ENCODE data around the gene CD9.

The CD9 gene

GRCh38 chr12:6161124-6161882 lies 38.9 kb upstream of the CD9 start:
- no peak for TF ChIP-seq CTCF (conservative IDR thresholded peaks at IDR 0.05)
- no peak overlapping the region for H3K27ac ChIP-seq

- TF ChIP-seq CTCF (conservative IDR thresholded peaks at IDR 0.05): no peak
- H3K27ac ChIP-seq: no peak overlapping the region
Measured at GRCh38 chr12:6163416-6164060, 36.7 kb upstream of the CD9 start.

GRCh38 chr12:6165395-6165794 lies 34.8 kb upstream of the CD9 start:
- TF ChIP-seq CTCF (conservative IDR thresholded peaks at IDR 0.05): no peak
- H3K27ac ChIP-seq: no peak overlapping the region

- no peak for TF ChIP-seq CTCF (conservative IDR thresholded peaks at IDR 0.05)
- no peak overlapping the region for H3K27ac ChIP-seq
Measured at GRCh38 chr12:6166808-6167207, 33.4 kb upstream of the CD9 start.

GRCh38 chr12:6167327-6168280 lies 32.6 kb upstream of the CD9 start:
- no peak for TF ChIP-seq CTCF (conservative IDR thresholded peaks at IDR 0.05)
- H3K27ac ChIP-seq: no peak overlapping the region

GRCh38 chr12:6171409-6172015 lies 28.7 kb upstream of the CD9 start:
- TF ChIP-seq CTCF (conservative IDR thresholded peaks at IDR 0.05): no peak
- H3K27ac ChIP-seq: no peak overlapping the region
